ENCODE measurements around the gene STRN3.

The STRN3 gene

GRCh38 chr14:30864934-30865333 is 161.2 kb downstream of the STRN3 start:
- no peak for DNase-seq

DNA sequence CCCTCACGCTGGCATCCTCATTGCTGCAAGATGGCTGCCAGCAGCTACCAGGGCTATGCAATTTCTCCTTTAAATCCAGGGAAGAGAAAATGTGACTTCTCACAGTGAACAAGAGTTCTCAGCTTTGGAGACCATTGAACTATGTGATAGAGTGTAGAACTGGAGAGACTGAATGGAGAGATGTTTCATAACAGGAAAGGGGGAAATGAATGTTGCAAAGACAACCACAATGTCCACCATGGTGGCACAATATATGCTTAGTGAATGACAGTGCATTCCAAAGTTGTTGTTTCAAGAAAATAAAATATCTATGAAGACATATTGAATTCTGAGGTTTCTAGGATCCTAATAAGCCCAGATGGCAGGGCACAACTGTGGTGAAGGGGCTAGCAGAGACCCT is 165.0 kb downstream of the STRN3 start:
- DNase-seq, result no peak

GRCh38 chr14:30855345-30856037 is 170.7 kb downstream of the STRN3 start:
- DNase-seq, result no peak

DNA sequence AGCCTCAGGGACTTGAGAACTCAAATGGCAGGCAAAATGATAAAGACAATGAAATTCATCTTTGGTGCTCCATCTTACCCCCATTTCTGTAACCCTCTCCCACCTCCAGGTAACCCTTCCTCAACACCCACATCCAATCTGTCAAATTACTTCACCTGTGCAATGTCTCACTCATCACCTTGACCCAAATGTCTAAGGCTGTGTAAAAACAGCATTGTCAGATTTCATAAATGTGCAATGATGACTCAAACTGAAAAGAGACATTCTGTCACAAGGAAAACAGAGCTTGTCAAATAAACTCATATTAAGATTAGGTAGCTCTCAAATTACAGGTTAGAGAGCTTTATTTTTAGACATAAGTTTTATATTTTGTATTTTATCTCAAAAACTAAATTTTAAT is 171.7 kb downstream of the STRN3 start:
- no peak for DNase-seq

DNA sequence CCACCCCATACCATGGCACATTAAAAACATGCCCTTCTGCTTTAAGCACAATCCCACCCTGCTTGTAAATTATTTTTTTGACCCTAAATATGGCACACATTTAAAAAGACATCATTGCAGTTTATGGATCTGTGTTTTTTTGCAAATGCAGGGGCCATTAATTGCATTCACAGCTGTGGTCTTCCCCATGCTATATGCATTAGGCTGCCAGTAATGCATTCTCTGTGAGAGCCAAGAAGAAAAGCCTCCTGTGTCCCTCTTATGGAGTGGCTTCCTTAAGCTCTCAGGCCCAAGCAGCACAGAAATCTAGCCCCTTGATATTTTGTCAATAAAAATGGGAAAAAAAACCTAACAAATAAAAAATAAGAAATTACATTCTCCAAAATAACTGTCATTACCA is 172.2 kb downstream of the STRN3 start:
- no peak for DNase-seq

GRCh38 chr14:30849983-30850382 is 176.2 kb downstream of the STRN3 start:
- DNase-seq, result no peak

DNA sequence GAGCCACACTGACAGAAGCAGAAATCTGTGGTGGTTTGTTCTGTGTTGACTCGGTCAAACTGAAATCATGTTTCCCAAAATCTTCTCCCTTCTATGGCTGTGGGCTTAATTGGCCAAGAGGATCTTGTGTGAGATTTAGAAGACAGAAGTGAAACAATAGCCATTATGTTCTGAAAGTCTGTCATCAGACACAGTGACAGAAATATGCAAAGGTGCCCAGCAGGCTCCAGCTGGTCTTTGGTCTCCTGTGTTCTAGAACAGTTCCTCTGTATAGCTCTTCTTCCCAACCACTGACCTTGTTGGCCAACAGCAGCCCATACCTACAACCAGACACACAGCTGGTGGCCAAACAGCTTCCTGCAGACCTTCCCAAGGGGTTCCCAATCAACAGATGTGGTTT is 176.8 kb downstream of the STRN3 start:
- no peak for DNase-seq

GRCh38 chr14:30848449-30849240 is 177.5 kb downstream of the STRN3 start:
- no peak for DNase-seq
